H1 (cell line): ENCODE measurements around the gene NHERF2. TPM values are rescaled to one million over a fixed set of nuclear protein-coding genes. Genes with fewer than 3 reads are reported as not detected.

Source experiments
- CTCF ChIA-PET: fragments of 300-600 bp; sonication (Branson Sonifier 250); formaldehyde crosslinking; loops from one replicate; lab custom pipeline; 2021; ENCODE audit not compliant: partially characterized antibody; lab: Charles Lee
- POLR2A ChIA-PET: fragments of 300-600 bp; sonication (Branson Sonifier 250); formaldehyde crosslinking; loops from one replicate; lab custom pipeline; 2021; ENCODE audit warnings: inconsistent platforms; ENCODE audit not compliant: partially characterized antibody; lab: Charles Lee
- DNase-seq, 2 experiments: peaks; one replicate each; pipeline versions ENCODE4 v3.0.0 to v3.0.0-alpha.2; 2010 to 2022; ENCODE audit warnings: low spot score in 2 of 2, low read depth in 1 of 2, mixed read lengths in 1 of 2
- FAIRE-seq: peaks from 2 replicates; lab custom pipeline; 2011; peaks lifted over from hg19 to GRCh38; lab: Jason Lieb, UNC
- H2AFZ ChIP-seq: 2 replicates; pipeline ENCODE4 v1.8.1; 2012; ENCODE audit warnings: low read length, inconsistent platforms
- H2AK5ac ChIP-seq: 2 replicates; pipeline ENCODE4 v1.6.1; 2013; ENCODE audit warnings: low read depth, low read length
- H2BK120ac ChIP-seq: replicated peaks from 2 replicates; pipeline ENCODE3; 2013; ENCODE audit warnings: low read depth, low read length, inconsistent platforms
- H2BK12ac ChIP-seq: 2 replicates; pipeline ENCODE4 v1.6.1; 2013; ENCODE audit warnings: low read depth, low read length
- H2BK15ac ChIP-seq: 2 replicates; pipeline ENCODE4 v1.6.1; 2013; ENCODE audit warnings: low read length
- H2BK20ac ChIP-seq: 2 replicates; pipeline ENCODE4 v1.6.1; 2013; ENCODE audit warnings: low read length
- H2BK5ac ChIP-seq: 2 replicates; pipeline ENCODE4 v1.6.1; 2013; ENCODE audit warnings: low read depth, low read length
- H3K14ac ChIP-seq: 2 replicates; pipeline ENCODE4 v1.6.1; 2013; ENCODE audit warnings: inconsistent platforms; ENCODE audit not compliant: insufficient read length
- H3K18ac ChIP-seq: 2 replicates; pipeline ENCODE4 v1.6.1; 2013; ENCODE audit warnings: low read length; ENCODE audit errors: extremely low read depth
- H3K23ac ChIP-seq: 2 replicates; pipeline ENCODE4 v1.6.1; 2013; ENCODE audit warnings: inconsistent platforms; ENCODE audit not compliant: insufficient read length
- H3K23me2 ChIP-seq: 2 replicates; pipeline ENCODE4 v1.6.1; 2013; ENCODE audit warnings: low read depth, low read length
- H3K27ac ChIP-seq: 2 replicates; pipeline ENCODE4 v1.6.1; 2011; ENCODE audit warnings: low read depth, low read length, inconsistent platforms
- H3K27me3 ChIP-seq, 4 experiments: replicated peaks in 1 of 4; 1 replicate in 1 of 4; 2 replicates in 3 of 4; pipeline versions ENCODE4 v1.6.1 to v1.8.1; 2011 to 2013; ENCODE audit warnings: low read length in 3 of 4, mild to moderate bottlenecking in 3 of 4, inconsistent platforms in 2 of 4, mixed read lengths in 2 of 4, moderate library complexity in 1 of 4; ENCODE audit not compliant: control insufficient read depth in 3 of 4, insufficient read depth in 3 of 4; ENCODE audit errors: extremely low read depth in 1 of 4
- H3K36me3 ChIP-seq, 4 experiments: 2 replicates each; pipeline versions ENCODE4 v1.6.1 to v1.8.1; 2011 to 2013; ENCODE audit warnings: mild to moderate bottlenecking in 4 of 4, low read length in 3 of 4, moderate library complexity in 2 of 4, control low read depth in 1 of 4, inconsistent platforms in 1 of 4; ENCODE audit not compliant: insufficient read depth in 4 of 4, control insufficient read depth in 2 of 4
- H3K4ac ChIP-seq: replicated peaks from 2 replicates; pipeline ENCODE3; 2013; ENCODE audit warnings: low read length, low read depth, mixed read lengths, inconsistent platforms; ENCODE audit not compliant: insufficient read length
- H3K4me1 ChIP-seq, 4 experiments: replicated peaks in 1 of 4; 1 replicate in 1 of 4; 2 replicates in 3 of 4; pipeline versions ENCODE4 v1.6.1 to v1.8.1; 2011 to 2013; ENCODE audit warnings: low read length in 3 of 4, inconsistent platforms in 2 of 4, mixed read lengths in 1 of 4; ENCODE audit not compliant: insufficient read depth in 4 of 4, control insufficient read depth in 3 of 4
- H3K4me2 ChIP-seq, 2 experiments: 2 replicates each; pipeline versions ENCODE4 v1.6.1 to v1.8.1; 2011 to 2013; ENCODE audit warnings: low read depth in 2 of 2, low read length in 2 of 2, control low read depth in 1 of 2, inconsistent platforms in 1 of 2, mild to moderate bottlenecking in 1 of 2; ENCODE audit not compliant: insufficient read depth in 1 of 2
- H3K4me3 ChIP-seq, 4 experiments: fragments of 200-600, 300-600 bp in 1 of 4; sonication (generic), shearing (Covaris generic), sonication (Bioruptor Twin) in 1 of 4; 2 replicates each; pipeline versions ENCODE4 v1.5.1 to v1.8.1; 2011 to 2016; ENCODE audit warnings: low read length in 4 of 4, low read depth in 3 of 4, control low read depth in 2 of 4, inconsistent platforms in 2 of 4, mild to moderate bottlenecking in 2 of 4, mixed read lengths in 1 of 4, moderate library complexity in 1 of 4; ENCODE audit not compliant: insufficient read depth in 2 of 4; ENCODE audit errors: extremely low read depth in 1 of 4
- H3K56ac ChIP-seq: replicated peaks from 2 replicates; pipeline ENCODE3; 2013; ENCODE audit warnings: low read depth, mild to moderate bottlenecking, mixed read lengths, low read length, inconsistent platforms; ENCODE audit not compliant: insufficient read length
- H3K79me1 ChIP-seq: 2 replicates; pipeline ENCODE4 v1.6.1; 2013; ENCODE audit warnings: low read depth, low read length, control low read depth
- H3K79me2 ChIP-seq, 2 experiments: 2 replicates each; pipeline versions ENCODE4 v1.6.1 to v1.8.1; 2012 to 2013; ENCODE audit warnings: low read length in 2 of 2, mild to moderate bottlenecking in 2 of 2, inconsistent platforms in 1 of 2; ENCODE audit not compliant: insufficient read depth in 2 of 2, control insufficient read depth in 1 of 2
- H3K9ac ChIP-seq, 4 experiments: replicated peaks in 1 of 4; 1 replicate in 1 of 4; 2 replicates in 3 of 4; pipeline versions ENCODE4 v1.6.1 to v1.8.1; 2011 to 2013; ENCODE audit warnings: low read depth in 3 of 4, low read length in 3 of 4, control low read depth in 2 of 4, mild to moderate bottlenecking in 2 of 4, moderate library complexity in 2 of 4, inconsistent platforms in 1 of 4; ENCODE audit errors: extremely low read depth in 1 of 4
- H3K9me3 ChIP-seq, 2 experiments: 2 replicates each; pipeline versions ENCODE4 v1.6.1 to v1.8.1; 2012 to 2013; ENCODE audit warnings: mild to moderate bottlenecking in 2 of 2, moderate library complexity in 2 of 2, control low read depth in 1 of 2, inconsistent platforms in 1 of 2, low read depth in 1 of 2, low read length in 1 of 2, mixed read lengths in 1 of 2; ENCODE audit not compliant: insufficient read depth in 2 of 2
- H4K20me1 ChIP-seq, 2 experiments: replicated peaks in 1 of 2; 2 replicates each; pipeline versions ENCODE3 to v1.8.1; 2011 to 2013; ENCODE audit warnings: inconsistent platforms in 2 of 2, low read length in 2 of 2, mild to moderate bottlenecking in 1 of 2; ENCODE audit not compliant: insufficient read depth in 2 of 2, control insufficient read depth in 1 of 2
- H4K5ac ChIP-seq: 2 replicates; pipeline ENCODE4 v1.6.1; 2013; ENCODE audit warnings: low read length, low read depth, mixed read lengths, inconsistent platforms; ENCODE audit not compliant: insufficient read length
- H4K8ac ChIP-seq: 2 replicates; pipeline ENCODE4 v1.8.0; 2013; ENCODE audit warnings: mild to moderate bottlenecking, moderate library complexity, low read length, inconsistent platforms; ENCODE audit not compliant: insufficient read depth; ENCODE audit errors: extremely low read depth
- H4K91ac ChIP-seq: replicated peaks from 2 replicates; pipeline ENCODE3; 2013; ENCODE audit warnings: low read length, mixed read lengths, inconsistent platforms; ENCODE audit not compliant: insufficient read length
- FOSL1 ChIP-seq: IDR thresholded peaks from 2 replicates; pipeline ENCODE4 v1.6.1; 2011; ENCODE audit warnings: mild to moderate bottlenecking, low read depth, low read length, moderate library complexity; ENCODE audit not compliant: insufficient read depth
- HDAC2 ChIP-seq, 2 experiments: fragments of 300-600 bp in 1 of 2; sonication (generic) in 1 of 2; IDR thresholded peaks; 2 replicates each; pipeline ENCODE4 v1.6.1; 2011 to 2012; ENCODE audit warnings: low read depth in 2 of 2, low read length in 2 of 2, mild to moderate bottlenecking in 2 of 2, moderate library complexity in 2 of 2, borderline replicate concordance in 1 of 2, inconsistent platforms in 1 of 2
- KDM4A ChIP-seq: IDR thresholded peaks from one replicate; pipeline ENCODE4 v1.7.1; 2012; ENCODE audit warnings: low read depth, mild to moderate bottlenecking, moderate library complexity, low read length, inconsistent platforms; ENCODE audit not compliant: severe bottlenecking
- PHF8 ChIP-seq: fragments of 200-600 bp; sonication (generic); conservative IDR thresholded peaks from 2 replicates; pipeline ENCODE4 v1.7.1; 2012; ENCODE audit warnings: low read depth, mild to moderate bottlenecking, inconsistent platforms, low read length, moderate library complexity
- SP2 ChIP-seq: IDR thresholded peaks from 2 replicates; pipeline ENCODE4 v1.6.1; 2012; ENCODE audit warnings: mild to moderate bottlenecking, low read length, inconsistent platforms
- TAF7 ChIP-seq: optimal IDR thresholded peaks from 2 replicates; pipeline ENCODE3; 2011; ENCODE audit warnings: low read depth, mild to moderate bottlenecking, inconsistent platforms, low read length, moderate library complexity, borderline replicate concordance
- YY1 ChIP-seq: IDR thresholded peaks from 2 replicates; pipeline ENCODE4 v1.6.1; 2011; ENCODE audit warnings: low read depth, mild to moderate bottlenecking, low read length
- WGBS, 2 experiments: shearing (Covaris generic) in 1 of 2; methylation state at CpG; one replicate each; pipeline versions ENCODE4 v1.1.6 to v1.1.7; 2013 to 2015; ENCODE audit warnings: low lambda C conversion rate in 2 of 2, mixed read lengths in 2 of 2, inconsistent platforms in 1 of 2, low coverage in 1 of 2, missing lambda C conversion rate in 1 of 2; ENCODE audit not compliant: insufficient replicate concordance in 2 of 2, insufficient coverage in 1 of 2, insufficient read length in 1 of 2; ENCODE audit errors: extremely low coverage in 1 of 2, missing lambda C conversion rate in 1 of 2; 5-methylcytosine and 5-hydroxymethylcytosine counted together
- polyA plus RNA-seq, 7 experiments: library from polyadenylated mRNA; depleted of rRNA in 3 of 7; stranded (reverse) in 5 of 7; unstranded in 2 of 7; fragments of >200 nt in 5 of 7; fragments of 200-250 nt in 2 of 7; gene quantifications; 1 replicate in 5 of 7; 2 replicates in 1 of 7; 4 replicates in 1 of 7; pipeline versions ENCODE4 v1.2.1 to v1.2.3, GENCODE V29; 2011 to 2013; ENCODE audit warnings: missing spikeins in 2 of 7, mixed read lengths in 2 of 7
- total RNA-seq: library from RNA; stranded (reverse); fragmentation: NEBNext Ultra II Directional; extraction: Animal tissue kit (Norgen Biotek cat#: 25700); gene quantifications from 2 replicates; pipeline ENCODE4 v1.2.1, GENCODE V29; 2021

The NHERF2 gene
- total and polyA plus RNA-seq, 2 of the 8 experiments (the other 6 are each of a cell fraction or from before 2014, with no cell fraction given), result 13.9 to 19.3 TPM

DNA sequence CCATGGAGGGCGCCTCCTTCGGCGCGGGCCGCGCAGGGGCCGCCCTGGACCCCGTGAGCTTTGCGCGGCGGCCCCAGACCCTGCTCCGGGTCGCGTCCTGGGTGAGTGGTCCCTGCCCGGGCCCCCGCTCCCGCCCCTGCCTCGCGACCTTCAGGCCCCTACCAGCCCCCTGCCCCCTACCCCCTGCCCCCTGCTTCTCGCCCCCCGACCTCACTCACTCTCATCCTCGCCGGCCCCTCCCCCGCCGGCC lies 36.7 kb upstream of the NHERF2 start:
- no peaks in the 10 kb centered on the region for H3K79me1 ChIP-seq
- peaks cover 2 to 5% (median 3%) of the 10 kb centered on the region in 4 experiments; a peak in 3 of 8 replicates for H3K36me3 ChIP-seq
- WGBS, 2 experiments, result no CpG with 5 or more reads among the region's 25 CpGs
- peak overlapping the region; percentile 36 to 77 (median 51); a peak in 7 of 8 replicates for H3K4me3 ChIP-seq
- peaks cover 0 to 31% (median 19%) of the 10 kb centered on the region in 4 experiments; a peak in 6 of 7 replicates for H3K4me1 ChIP-seq
- peaks cover 22% of the 10 kb centered on the region; the same call in 1 of the 2 replicates for H3K23me2 ChIP-seq
- CTCF ChIA-PET, result interaction anchor here (1.4 to 6.8 kb wide), 3 partner anchors 8 to 100 kb away, joined by 3 to 55 read pairs (median 5); partner anchors contain the start of gene NOXO1
- H3K27ac ChIP-seq, result no peak overlapping the region
- no peak overlapping the region for H2BK20ac ChIP-seq
- H4K91ac ChIP-seq, result no peak overlapping the region
- no peak overlapping the region for H2AK5ac ChIP-seq
- DNase-seq, result no peak
- H4K20me1 ChIP-seq, result peaks cover 7 to 10% of the 10 kb centered on the region in 2 experiments
- no peak overlapping the region for H2BK120ac ChIP-seq
- H3K4ac ChIP-seq, result no peak overlapping the region
- H3K27me3 ChIP-seq, result peaks cover 4 to 37% (median 24%) of the 10 kb centered on the region in 4 experiments
- FAIRE-seq, result no peak
- H3K18ac ChIP-seq, result no peak overlapping the region
- no peak overlapping the region for H3K56ac ChIP-seq
- no peak overlapping the region for H3K23ac ChIP-seq
- H3K4me2 ChIP-seq, result peak overlapping the region; percentile 83 to 96; a peak in 3 of 4 replicates
- no peak overlapping the region for H2BK15ac ChIP-seq
- 0 out of 2 replicates have a peak overlapping the region, but pooled peaks have one; percentile 37 for H4K8ac ChIP-seq
- H2BK5ac ChIP-seq, result no peak overlapping the region
- peaks cover 0 to 3% of the 10 kb centered on the region in 2 experiments; a peak in 1 of 4 replicates for H3K79me2 ChIP-seq
- H3K9me3 ChIP-seq, result no peaks in the 10 kb centered on the region
- POLR2A ChIA-PET, result interaction anchor here (0.6 to 28.2 kb wide), 9 partner anchors 7 to 165 kb away, joined by 3 to 736 read pairs (median 10); partner anchors contain the start of genes GFER, NDUFB10, NOXO1 and RNF151
- H4K5ac ChIP-seq, result no peak overlapping the region
- no peak overlapping the region for H3K14ac ChIP-seq
- H2AFZ ChIP-seq, result no peak overlapping the region
- no peak overlapping the region for H3K9ac ChIP-seq
- H2BK12ac ChIP-seq, result no peak overlapping the region
- no peak for TF ChIP-seq SP2
- no peak for TF ChIP-seq FOSL1
- no peak for TF ChIP-seq HDAC2 (IDR thresholded peaks at IDR 0.05; ENCODE audit: borderline replicate concordance in 1 of 2, low read depth in 2 of 2, low read length in 2 of 2)
- no peak for TF ChIP-seq YY1
- peak; percentile 7 for TF ChIP-seq KDM4A
- TF ChIP-seq PHF8, result 0 out of 2 replicates have a peak, but pooled peaks have one; percentile 12
- TF ChIP-seq TAF7, result no peak
